ENCODE results near the gene PARPBP.

Gene PARPBP

DNA sequence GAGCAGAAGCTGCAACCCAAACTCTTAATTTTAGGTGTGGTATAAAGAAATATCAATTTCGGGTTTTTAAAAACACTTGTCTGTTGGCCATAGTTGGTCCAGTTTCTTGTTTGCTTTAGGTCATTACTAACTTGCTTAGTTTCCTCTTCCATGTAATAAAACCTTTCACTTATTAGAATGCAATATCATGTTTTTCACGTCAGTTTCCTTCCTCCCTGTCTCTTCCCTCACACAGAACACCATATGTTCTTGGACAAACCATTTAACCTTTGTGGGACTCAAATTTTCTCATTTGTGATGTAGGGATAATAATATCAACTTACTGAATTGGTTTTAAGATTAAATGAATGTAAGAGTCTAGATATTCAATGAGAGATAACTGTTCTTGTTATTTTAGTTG, 54.8 kb downstream of the PARPBP start:
- no peak overlapping the region for H3K4me3 ChIP-seq (ENCODE audit: low read length, poor library complexity, severe bottlenecking)
- no peaks in the 10 kb centered on the region for H3K9me2 ChIP-seq (replicated peaks; ENCODE audit: low read depth, low read length)
- H3K4me2 ChIP-seq (ENCODE audit: low read depth, low read length, poor library complexity, severe bottlenecking) = no peak overlapping the region
- no peaks in the 10 kb centered on the region for H3K27me3 ChIP-seq (ENCODE audit: insufficient read depth, low read length, poor library complexity, severe bottlenecking)
- no peak overlapping the region for H2AFZ ChIP-seq (ENCODE audit: low read length)
- H3K79me2 ChIP-seq (ENCODE audit: insufficient read depth, low read length) = no peaks in the 10 kb centered on the region
- H3K4me1 ChIP-seq (ENCODE audit: insufficient read depth, low read length, poor library complexity, severe bottlenecking) = no peaks in the 10 kb centered on the region
- H3F3A ChIP-seq (ENCODE audit: low read depth) = no peaks in the 10 kb centered on the region
- peaks cover 39% of the 10 kb centered on the region for H3K36me3 ChIP-seq (ENCODE audit: insufficient read depth, low read length)
- no peaks in the 10 kb centered on the region for H3K9me3 ChIP-seq (ENCODE audit: insufficient read depth, low read depth, low read length)
- no peak for TF ChIP-seq EZH2phosphoT487 (IDR thresholded peaks at IDR 0.05; ENCODE audit: borderline replicate concordance)
- TF ChIP-seq, protein P1, sequence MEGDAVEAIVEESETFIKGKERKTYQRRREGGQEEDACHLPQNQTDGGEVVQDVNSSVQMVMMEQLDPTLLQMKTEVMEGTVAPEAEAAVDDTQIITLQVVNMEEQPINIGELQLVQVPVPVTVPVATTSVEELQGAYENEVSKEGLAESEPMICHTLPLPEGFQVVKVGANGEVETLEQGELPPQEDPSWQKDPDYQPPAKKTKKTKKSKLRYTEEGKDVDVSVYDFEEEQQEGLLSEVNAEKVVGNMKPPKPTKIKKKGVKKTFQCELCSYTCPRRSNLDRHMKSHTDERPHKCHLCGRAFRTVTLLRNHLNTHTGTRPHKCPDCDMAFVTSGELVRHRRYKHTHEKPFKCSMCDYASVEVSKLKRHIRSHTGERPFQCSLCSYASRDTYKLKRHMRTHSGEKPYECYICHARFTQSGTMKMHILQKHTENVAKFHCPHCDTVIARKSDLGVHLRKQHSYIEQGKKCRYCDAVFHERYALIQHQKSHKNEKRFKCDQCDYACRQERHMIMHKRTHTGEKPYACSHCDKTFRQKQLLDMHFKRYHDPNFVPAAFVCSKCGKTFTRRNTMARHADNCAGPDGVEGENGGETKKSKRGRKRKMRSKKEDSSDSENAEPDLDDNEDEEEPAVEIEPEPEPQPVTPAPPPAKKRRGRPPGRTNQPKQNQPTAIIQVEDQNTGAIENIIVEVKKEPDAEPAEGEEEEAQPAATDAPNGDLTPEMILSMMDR (conservative IDR thresholded peaks at IDR 0.05; ENCODE audit: low read length) = no peak
- no peak overlapping the region for H3K9ac ChIP-seq (ENCODE audit: low read depth, low read length, poor library complexity, severe bottlenecking)
- no peaks in the 10 kb centered on the region for H4K20me1 ChIP-seq (ENCODE audit: insufficient read depth, low read length, poor library complexity, severe bottlenecking)

DNA sequence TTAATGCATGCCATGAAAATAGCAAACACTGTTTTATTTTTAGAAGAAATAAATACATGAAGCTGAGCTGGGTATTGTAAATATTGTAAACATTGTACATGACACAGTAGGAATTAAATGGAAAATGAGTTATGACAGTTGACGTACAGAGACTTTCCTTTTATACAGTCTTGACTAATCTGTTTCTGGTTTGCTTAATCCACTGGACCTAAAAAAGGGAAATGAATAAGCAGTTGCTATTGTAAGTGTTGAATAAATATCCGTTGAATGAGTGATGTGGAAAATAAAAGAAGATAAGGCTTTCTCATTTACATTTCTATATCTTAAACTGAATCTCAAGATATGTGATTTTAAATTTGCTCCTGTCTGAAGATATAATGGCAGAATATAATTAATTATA, 62.7 kb downstream of the PARPBP start:
- Histone ChIP-seq H3K36me3 (ENCODE audit: insufficient read depth, low read length) (peaks cover 10% of the 10 kb centered on the region; the same call in 1 of the 2 replicates), H3K4me3 (ENCODE audit: low read length, poor library complexity, severe bottlenecking) (no peak overlapping the region), H3F3A (ENCODE audit: low read depth) (no peaks in the 10 kb centered on the region), H3K4me1 (ENCODE audit: insufficient read depth, low read length, poor library complexity, severe bottlenecking) (no peaks in the 10 kb centered on the region), H3K9me2 (replicated peaks; ENCODE audit: low read depth, low read length) (no peaks in the 10 kb centered on the region), H4K20me1 (ENCODE audit: insufficient read depth, low read length, poor library complexity, severe bottlenecking) (no peaks in the 10 kb centered on the region), H3K27me3 (ENCODE audit: insufficient read depth, low read length, poor library complexity, severe bottlenecking) (no peaks in the 10 kb centered on the region), H3K9ac (ENCODE audit: low read depth, low read length, poor library complexity, severe bottlenecking) (no peak overlapping the region), H3K4me2 (ENCODE audit: low read depth, low read length, poor library complexity, severe bottlenecking) (no peak overlapping the region), H2AFZ (ENCODE audit: low read length) (no peak overlapping the region), H3K79me2 (ENCODE audit: insufficient read depth, low read length) (no peaks in the 10 kb centered on the region), H3K9me3 (ENCODE audit: insufficient read depth, low read depth, low read length) (no peaks in the 10 kb centered on the region)
- TF ChIP-seq, protein P1 (conservative IDR thresholded peaks at IDR 0.05; ENCODE audit: low read length) = no peak
- TF ChIP-seq EZH2phosphoT487 (IDR thresholded peaks at IDR 0.05; ENCODE audit: borderline replicate concordance) = no peak

DNA sequence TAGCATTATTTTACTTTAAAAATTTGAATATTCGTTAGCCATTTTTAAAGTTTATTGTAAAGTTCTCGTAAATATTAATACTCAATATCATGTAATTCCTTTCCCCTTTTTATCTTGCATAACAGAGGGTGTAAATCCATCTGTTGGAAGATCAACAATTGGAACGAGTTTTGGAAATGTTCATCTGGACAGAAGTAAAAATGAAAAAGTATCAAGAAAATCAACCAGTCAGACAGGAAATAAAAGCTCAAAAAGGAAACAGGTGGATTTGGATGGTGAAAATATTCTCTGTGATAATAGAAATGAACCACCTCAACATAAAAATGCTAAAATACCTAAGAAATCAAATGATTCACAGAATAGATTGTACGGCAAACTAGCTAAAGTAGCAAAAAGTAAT, 75.8 kb downstream of the PARPBP start:
- Histone ChIP-seq H3K9ac (ENCODE audit: low read depth, low read length, poor library complexity, severe bottlenecking) (no peak overlapping the region), H3K4me1 (ENCODE audit: insufficient read depth, low read length, poor library complexity, severe bottlenecking) (no peaks in the 10 kb centered on the region), H3K36me3 (ENCODE audit: insufficient read depth, low read length) (peaks cover 18% of the 10 kb centered on the region; the same call in 1 of the 2 replicates), H3K9me2 (replicated peaks; ENCODE audit: low read depth, low read length) (no peaks in the 10 kb centered on the region), H3K27me3 (ENCODE audit: insufficient read depth, low read length, poor library complexity, severe bottlenecking) (no peaks in the 10 kb centered on the region), H3K4me3 (ENCODE audit: low read length, poor library complexity, severe bottlenecking) (no peak overlapping the region), H2AFZ (ENCODE audit: low read length) (no peak overlapping the region), H3K4me2 (ENCODE audit: low read depth, low read length, poor library complexity, severe bottlenecking) (no peak overlapping the region), H3K79me2 (ENCODE audit: insufficient read depth, low read length) (no peaks in the 10 kb centered on the region), H3F3A (ENCODE audit: low read depth) (no peaks in the 10 kb centered on the region), H4K20me1 (ENCODE audit: insufficient read depth, low read length, poor library complexity, severe bottlenecking) (no peaks in the 10 kb centered on the region), H3K9me3 (ENCODE audit: insufficient read depth, low read depth, low read length) (no peaks in the 10 kb centered on the region)
- no peak for TF ChIP-seq EZH2phosphoT487 (IDR thresholded peaks at IDR 0.05; ENCODE audit: borderline replicate concordance)
- TF ChIP-seq, protein P1 (conservative IDR thresholded peaks at IDR 0.05; ENCODE audit: low read length) = no peak

Measured in Loucy (cell line).